K562 (cell line): ENCODE data around the gene SCN4A. TPM values are rescaled to one million over a fixed set of nuclear protein-coding genes. Genes with fewer than 3 reads are reported as not detected.

ENCODE experiments used
- ATAC-seq: fragments of 200-7000 bp; cut with Tn5 transposase; 3 replicates; pipeline ENCODE4 v1.9.1; 2020; ENCODE audit warnings: moderate library complexity
- BruUV-seq: library from RNA; stranded (reverse); fragments of 400-500 nt; replicated peaks from 2 replicates; lab custom pipeline; 2021; lab: Mats Ljungman, UMichigan
- CTCF ChIA-PET: fragments of 300-600 bp; formaldehyde crosslinking; extraction: SDS; loops from one replicate; lab custom pipeline; 2021; ENCODE audit warnings: low intra/inter-chr PET ratio; lab: Yijun Ruan, JAX
- POLR2A ChIA-PET: fragments of 300-600, 350-650 bp; sonication (Branson Sonifier 250); formaldehyde crosslinking; extraction: SDS; loops from one replicate; lab custom pipeline; 2021; ENCODE audit warnings: antibody characterized with exemption, inconsistent platforms; lab: Yijun Ruan, JAX
- DNase-seq, 4 experiments: peaks; one replicate each; pipeline versions ENCODE4 v3.0.0 to v3.0.0-alpha.2; 2011 to 2018; ENCODE audit warnings: low spot score in 3 of 4, mixed read lengths in 3 of 4; ENCODE audit errors: extremely low read depth in 1 of 4
- FAIRE-seq: peaks from 2 replicates; lab custom pipeline; 2011; peaks lifted over from hg19 to GRCh38; lab: Jason Lieb, UNC
- H2AFZ ChIP-seq: 2 replicates; pipeline ENCODE4 v1.6.0; 2011; ENCODE audit warnings: low read depth, low read length, control low read depth, inconsistent platforms
- H3K27ac ChIP-seq: fragments of 200-600 bp; 3 replicates; pipeline ENCODE4 v1.8.0; 2011; ENCODE audit warnings: low read depth, mild to moderate bottlenecking, control low read depth, inconsistent platforms, low read length, moderate library complexity, mixed read lengths; ENCODE audit errors: extremely low read depth
- H3K27me3 ChIP-seq, 2 experiments: fragments of 300-600 bp in 1 of 2; 2 replicates in 1 of 2; 3 replicates in 1 of 2; pipeline versions ENCODE4 v1.6.0 to v1.8.0; 2011; ENCODE audit warnings: inconsistent platforms in 2 of 2, low read length in 2 of 2, mild to moderate bottlenecking in 1 of 2, mixed read lengths in 1 of 2, moderate library complexity in 1 of 2; ENCODE audit not compliant: control insufficient read depth in 2 of 2, insufficient read depth in 2 of 2
- H3K36me3 ChIP-seq: fragments of 300-600 bp; 3 replicates; pipeline ENCODE4 v1.8.0; 2011; ENCODE audit warnings: mild to moderate bottlenecking, low read length, inconsistent platforms; ENCODE audit not compliant: control insufficient read depth, insufficient read depth
- H3K4me1 ChIP-seq, 2 experiments: fragments of 200-600 bp in 1 of 2; replicated peaks in 1 of 2; 2 replicates in 1 of 2; 3 replicates in 1 of 2; pipeline versions ENCODE4 v1.5.1 to v1.8.0; 2011; ENCODE audit warnings: inconsistent platforms in 2 of 2, low read length in 2 of 2, mild to moderate bottlenecking in 1 of 2, mixed read lengths in 1 of 2, moderate library complexity in 1 of 2; ENCODE audit not compliant: control insufficient read depth in 2 of 2, insufficient read depth in 2 of 2
- H3K4me2 ChIP-seq: 2 replicates; pipeline ENCODE4 v1.6.1; 2011; ENCODE audit warnings: low read length, control low read depth, inconsistent platforms, mixed read lengths; ENCODE audit not compliant: insufficient read depth
- H3K4me3 ChIP-seq: fragments of 200-600 bp; sonication (generic), shearing (Covaris generic); 2 replicates; pipeline ENCODE4 v1.5.1; 2016; ENCODE audit warnings: control low read depth, inconsistent platforms
- H3K79me2 ChIP-seq: fragments of 200-600 bp; 3 replicates; pipeline ENCODE4 v1.8.0; 2011; ENCODE audit warnings: low read length, inconsistent platforms; ENCODE audit not compliant: control insufficient read depth, insufficient read depth
- H3K9ac ChIP-seq, 2 experiments: 2 replicates each; pipeline versions ENCODE4 v1.6.0 to v1.6.1; 2011; ENCODE audit warnings: low read depth in 2 of 2, low read length in 2 of 2, control low read depth in 1 of 2, inconsistent platforms in 1 of 2, mild to moderate bottlenecking in 1 of 2, mixed read lengths in 1 of 2; ENCODE audit not compliant: insufficient read depth in 1 of 2
- H3K9me1 ChIP-seq: one replicate; pipeline ENCODE4 v1.6.0; 2011; ENCODE audit warnings: inconsistent platforms, mild to moderate bottlenecking, low read length, moderate library complexity; ENCODE audit not compliant: control insufficient read depth, insufficient read depth
- H3K9me3 ChIP-seq: replicated peaks from 2 replicates; pipeline ENCODE4 v1.5.1; 2011; ENCODE audit warnings: low read depth, low read length, inconsistent platforms; ENCODE audit not compliant: control insufficient read depth, insufficient read depth
- H4K20me1 ChIP-seq: replicated peaks from 2 replicates; pipeline ENCODE4 v1.6.1; 2011; ENCODE audit warnings: low read length, inconsistent platforms, mixed read lengths; ENCODE audit not compliant: control insufficient read depth, insufficient read depth
- FUS ChIP-seq: fragments of 200-400 bp; formaldehyde crosslinking; optimal IDR thresholded peaks from 2 replicates; pipeline ENCODE3; 2017; ENCODE audit warnings: low read depth, low read length
- KLF6 ChIP-seq: fragments of 250-450 bp; sonication (Bioruptor Pico); IDR thresholded peaks from 2 replicates; pipeline ENCODE4 v1.4.0; 2020; ENCODE audit warnings: mild to moderate bottlenecking, moderate library complexity, borderline replicate concordance
- STAG1 ChIP-seq: sonication (generic); formaldehyde crosslinking; IDR thresholded peaks from 2 replicates; pipeline ENCODE4 v1.5.0; 2020; ENCODE audit warnings: missing genetic modification reagents, borderline replicate concordance
- TFAM ChIP-seq: fragments of 250-450 bp; sonication (Bioruptor Pico); conservative IDR thresholded peaks from 2 replicates; pipeline ENCODE4 v1.5.0; 2021; ENCODE audit warnings: mild to moderate bottlenecking, moderate library complexity
- TSHZ1 ChIP-seq: fragments of 250-450 bp; sonication (Bioruptor Pico); IDR thresholded peaks from 2 replicates; pipeline ENCODE4 v1.4.0; 2020; ENCODE audit warnings: mild to moderate bottlenecking, moderate library complexity
- UBTF ChIP-seq, 2 experiments: IDR thresholded peaks; 2 replicates each; pipeline ENCODE4 v1.6.1; 2012; ENCODE audit warnings: improper control_type of control experiment in 2 of 2, low read depth in 2 of 2, low read length in 2 of 2, borderline replicate concordance in 1 of 2
- ZBTB33 ChIP-seq: sonication (generic); formaldehyde crosslinking; IDR thresholded peaks from 2 replicates; pipeline ENCODE4 v1.8.1; 2023; ENCODE audit warnings: mild to moderate bottlenecking, missing genetic modification reagents
- WGBS: fragments of 100-300 bp; shearing (Covaris generic); methylation state at CpG from one replicate; pipeline ENCODE4 v1.1.6; 2016; ENCODE audit warnings: low coverage, mixed read lengths; ENCODE audit not compliant: insufficient coverage; ENCODE audit errors: missing lambda C conversion rate; 5-methylcytosine and 5-hydroxymethylcytosine counted together
- in situ Hi-C: fragments of 300-500 bp; cut with MboI; formaldehyde crosslinking; loops from 4 replicates; pipeline ENCODE4 v1.15.0; 2018; ENCODE audit warnings: inconsistent platforms, mixed read lengths
- intact Hi-C: fragments of 100-400 bp; cut with micrococcal nuclease; formaldehyde crosslinking; loops from 2 replicates; pipeline ENCODE4 v1.14.2; 2022
- polyA plus RNA-seq, 8 experiments: library from polyadenylated mRNA; depleted of rRNA in 4 of 8; stranded (reverse) in 5 of 8; unstranded in 3 of 8; fragments of >200 nt; fragmentation: Nextera tagmentation in 2 of 8; fragmentation: Illumina TruSeq in 1 of 8; extraction: Ambion mirVana in 2 of 8; extraction: Trizol in 1 of 8; gene quantifications; 2 replicates each; pipeline versions ENCODE4 v1.2.1 to v1.2.3, GENCODE V29; 2011 to 2014; ENCODE audit warnings: inconsistent platforms in 1 of 8, missing spikeins in 1 of 8
- total RNA-seq, 7 experiments: library from RNA; depleted of rRNA in 6 of 7; stranded (reverse); fragments of >200 nt in 6 of 7; fragmentation: Illumina TruSeq in 2 of 7; extraction: Trizol in 2 of 7; gene quantifications; 2 replicates each; pipeline versions ENCODE4 v1.2.1 to v1.2.3, GENCODE V29; 2011 to 2021; ENCODE audit warnings: low replicate concordance in 1 of 7

SCN4A gene
- total and polyA plus RNA-seq, 9 of the 15 experiments (the other 6 are each of a cell fraction or from before 2014, with no cell fraction given), result 0.29 to 2.6 (median 1.4) TPM

- CTCF ChIA-PET, result no interaction called here
- H3K9ac ChIP-seq, result no peak overlapping the region
- no peak overlapping the region for H3K4me3 ChIP-seq
- H3K9me3 ChIP-seq, result no peaks in the 10 kb centered on the region; the same call in none of the 2 replicates
- H3K27ac ChIP-seq, result no peak overlapping the region
- H3K79me2 ChIP-seq, result no peaks in the 10 kb centered on the region
- no peak overlapping the region for H3K4me2 ChIP-seq
- in situ Hi-C loops (no loop called here), intact Hi-C loops (no loop called here)
- H3K36me3 ChIP-seq, result no peaks in the 10 kb centered on the region
- POLR2A ChIA-PET, result no interaction called here
- no peak for DNase-seq
- FAIRE-seq, result no peak
- WGBS, result 50% methylated on average over 3 of the region's 3 CpGs
- H3K4me1 ChIP-seq, result peaks cover 7 to 37% of the 10 kb centered on the region in 2 experiments
- H2AFZ ChIP-seq, result no peak overlapping the region
- BruUV-seq, result no TSS peak
- no peaks in the 10 kb centered on the region for H3K9me1 ChIP-seq
- no peaks in the 10 kb centered on the region for H4K20me1 ChIP-seq
- H3K27me3 ChIP-seq, result peaks cover 5 to 17% of the 10 kb centered on the region in 2 experiments; a peak in 4 of 5 replicates
- no peak for ATAC-seq
- TF ChIP-seq ZBTB33 (CRISPR knock-in tag) (no peak), TSHZ1 (no peak), STAG1 (no peak), TFAM (CRISPR knock-in tag) (no peak), FUS (no peak), UBTF (IDR thresholded peaks at IDR 0.05; ENCODE audit: borderline replicate concordance in 1 of 2, low read depth in 2 of 2, low read length in 2 of 2) (no peak), KLF6 (CRISPR knock-in tag) (no peak)
Observed at GRCh38 chr17:63986821-63987220, 14.1 kb upstream of the SCN4A start.
